GM23338 (cell line): ENCODE data around the gene ALDH1L2. TPM values are rescaled to one million over a fixed set of nuclear protein-coding genes. Genes with fewer than 3 reads are reported as not detected.

ENCODE experiments used
- ATAC-seq: fragments of 200-7000 bp; cut with Tn5 transposase; 3 replicates; pipeline ENCODE4 v1.9.1; 2020
- DNase-seq: peaks from one replicate; pipeline ENCODE4 v3.0.0-alpha.2; 2015; ENCODE audit warnings: low spot score
- H2AFZ ChIP-seq: fragments of 200-600 bp; sonication (generic); 2 replicates; pipeline ENCODE4 v1.8.0; 2016; ENCODE audit warnings: antibody characterized with exemption, mild to moderate bottlenecking, moderate library complexity
- H3F3A ChIP-seq: fragments of 200-600 bp; sonication (generic); replicated peaks from 2 replicates; pipeline ENCODE4 v1.8.0; 2017; ENCODE audit warnings: antibody characterized with exemption, mixed run types, low read depth
- H3K27ac ChIP-seq: fragments of 200-600 bp; sonication (generic); 2 replicates; pipeline ENCODE4 v1.6.1; 2016; ENCODE audit warnings: low read depth
- H3K27me3 ChIP-seq: fragments of 200-600 bp; sonication (generic); 2 replicates; pipeline ENCODE4 v1.8.0; 2016; ENCODE audit warnings: mild to moderate bottlenecking, mixed run types, moderate library complexity; ENCODE audit not compliant: insufficient read depth
- H3K36me3 ChIP-seq: fragments of 200-600 bp; sonication (generic); 2 replicates; pipeline ENCODE4 v1.8.0; 2016; ENCODE audit warnings: mild to moderate bottlenecking; ENCODE audit not compliant: insufficient read depth
- H3K4me1 ChIP-seq: fragments of 200-600 bp; sonication (generic); 2 replicates; pipeline ENCODE4 v1.8.0; 2016; ENCODE audit warnings: mild to moderate bottlenecking, moderate library complexity; ENCODE audit not compliant: insufficient read depth
- H3K4me2 ChIP-seq: fragments of 200-600 bp; sonication (generic); 2 replicates; pipeline ENCODE4 v1.7.1; 2017; ENCODE audit warnings: mixed run types
- H3K4me3 ChIP-seq: fragments of 200-600 bp; sonication (generic); 2 replicates; pipeline ENCODE4 v1.6.1; 2016; ENCODE audit warnings: mixed run types
- H3K79me2 ChIP-seq: fragments of 200-600 bp; sonication (generic); replicated peaks from 2 replicates; pipeline ENCODE4 v1.8.0; 2017; ENCODE audit warnings: mild to moderate bottlenecking; ENCODE audit not compliant: insufficient read depth
- H3K9me2 ChIP-seq: fragments of 200-600 bp; sonication (generic); 2 replicates; pipeline ENCODE4 v1.8.0; 2017; ENCODE audit not compliant: insufficient read depth
- H4K20me1 ChIP-seq: fragments of 200-600 bp; sonication (generic); replicated peaks from 2 replicates; pipeline ENCODE4 v1.8.0; 2017; ENCODE audit warnings: mild to moderate bottlenecking; ENCODE audit not compliant: insufficient read depth
- H3K27ac Mint-ChIP-seq: 2 replicates; pipeline ENCODE4 v1.8.0; 2020; ENCODE audit warnings: inconsistent platforms, mild to moderate bottlenecking, moderate library complexity, mixed read lengths
- H3K27me3 Mint-ChIP-seq: 3 replicates; pipeline ENCODE4 v1.8.0; 2022; ENCODE audit warnings: low read depth, mild to moderate bottlenecking, moderate library complexity, mixed read lengths, inconsistent platforms; ENCODE audit not compliant: insufficient read depth, poor library complexity
- H3K36me3 Mint-ChIP-seq: 3 replicates; pipeline ENCODE4 v1.8.0; 2021; ENCODE audit warnings: low read depth, mild to moderate bottlenecking, inconsistent platforms, moderate library complexity, mixed read lengths
- H3K4me1 Mint-ChIP-seq: 3 replicates; pipeline ENCODE4 v1.8.0; 2020; ENCODE audit warnings: mild to moderate bottlenecking, inconsistent platforms, mixed read lengths
- H3K4me3 Mint-ChIP-seq: 3 replicates; pipeline ENCODE4 v1.8.0; 2021; ENCODE audit warnings: moderate library complexity, mild to moderate bottlenecking, inconsistent platforms, mixed read lengths
- H3K9me3 Mint-ChIP-seq: 3 replicates; pipeline ENCODE4 v1.8.0; 2020; ENCODE audit warnings: moderate library complexity, mild to moderate bottlenecking, inconsistent platforms, mixed read lengths
- CREB1 ChIP-seq: fragments of 250-450 bp; sonication (Bioruptor Pico); IDR thresholded peaks from 2 replicates; pipeline ENCODE4 v1.5.0; 2020; ENCODE audit warnings: low read depth, mild to moderate bottlenecking, moderate library complexity
- ETS1 ChIP-seq: IDR thresholded peaks from 2 replicates; pipeline ENCODE4 v1.6.1; 2016; ENCODE audit warnings: antibody characterized with exemption
- EZH2phosphoT487 ChIP-seq: fragments of 200-600 bp; sonication (generic); IDR thresholded peaks from one replicate; pipeline ENCODE4 v1.8.1; 2018; ENCODE audit warnings: antibody characterized with exemption; ENCODE audit not compliant: unreplicated experiment
- NANOG ChIP-seq: IDR thresholded peaks from 2 replicates; pipeline ENCODE4 v1.6.1; 2016; ENCODE audit warnings: antibody characterized with exemption, borderline replicate concordance
- POLR2AphosphoS5 ChIP-seq: IDR thresholded peaks from 2 replicates; pipeline ENCODE4 v1.6.1; 2016; ENCODE audit warnings: antibody characterized with exemption, low read depth
- STAT1 ChIP-seq: IDR thresholded peaks from one replicate; pipeline ENCODE4 v1.6.1; 2016; ENCODE audit warnings: antibody characterized with exemption; ENCODE audit not compliant: unreplicated experiment
- ZNF114 ChIP-seq: fragments of 250-450 bp; sonication (Bioruptor Pico); IDR thresholded peaks from 2 replicates; pipeline ENCODE4 v1.5.0; 2020; ENCODE audit warnings: mild to moderate bottlenecking, moderate library complexity
- polyA plus RNA-seq: library from polyadenylated mRNA; unstranded; fragments of >200 nt; fragmentation: Nextera tagmentation; extraction: Ambion mirVana; gene quantifications from 2 replicates; pipeline ENCODE4 v1.2.1, GENCODE V29; 2016
- total RNA-seq: library from RNA; depleted of rRNA; stranded (reverse); fragments of >200 nt; shearing (Covaris generic); gene quantifications from 2 replicates; pipeline ENCODE4 v1.2.3, GENCODE V29; 2014
- TF ChIP-seq, protein P1 (sequence below), 2 experiments: fragments of 200-600 bp in 1 of 2; sonication (generic) in 1 of 2; conservative IDR thresholded peaks; 2 replicates each; pipeline versions ENCODE4 v1.5.1 to v1.6.1; 2016 to 2017; ENCODE audit warnings: antibody characterized with exemption in 2 of 2, low read depth in 2 of 2, mild to moderate bottlenecking in 2 of 2, moderate library complexity in 1 of 2

ALDH1L2 gene
- total and polyA plus RNA-seq, 2 experiments from 2014 or later, result 5.8 to 9.1 TPM

GRCh38 chr12:105053116-105053572, 31.1 kb downstream of the ALDH1L2 start:
- H3K27ac ChIP-seq, result no peak overlapping the region
- no peaks in the 10 kb centered on the region; the same call in 2 of the 3 replicates for H3K4me1 Mint-ChIP-seq
- ATAC-seq (peak; percentile 85), DNase-seq (peak; percentile 92)
- peak overlapping the region; percentile 77 for H3K27ac Mint-ChIP-seq
- no peaks in the 10 kb centered on the region for H3K79me2 ChIP-seq
- peaks cover 6% of the 10 kb centered on the region; the same call in 1 of the 3 replicates for H3K9me3 Mint-ChIP-seq
- H3K36me3 ChIP-seq, result no peaks in the 10 kb centered on the region; the same call in none of the 2 replicates
- H3K9me2 ChIP-seq, result no peaks in the 10 kb centered on the region
- H4K20me1 ChIP-seq, result no peaks in the 10 kb centered on the region
- no peak overlapping the region for H3K4me3 Mint-ChIP-seq
- no peaks in the 10 kb centered on the region for H3K27me3 Mint-ChIP-seq
- no peak overlapping the region for H3K4me3 ChIP-seq
- peaks cover 63% of the 10 kb centered on the region for H3K36me3 Mint-ChIP-seq
- TF ChIP-seq NANOG, result no peak
- no peak for TF ChIP-seq POLR2AphosphoS5
- TF ChIP-seq ETS1, result no peak
- TF ChIP-seq, protein P1, sequence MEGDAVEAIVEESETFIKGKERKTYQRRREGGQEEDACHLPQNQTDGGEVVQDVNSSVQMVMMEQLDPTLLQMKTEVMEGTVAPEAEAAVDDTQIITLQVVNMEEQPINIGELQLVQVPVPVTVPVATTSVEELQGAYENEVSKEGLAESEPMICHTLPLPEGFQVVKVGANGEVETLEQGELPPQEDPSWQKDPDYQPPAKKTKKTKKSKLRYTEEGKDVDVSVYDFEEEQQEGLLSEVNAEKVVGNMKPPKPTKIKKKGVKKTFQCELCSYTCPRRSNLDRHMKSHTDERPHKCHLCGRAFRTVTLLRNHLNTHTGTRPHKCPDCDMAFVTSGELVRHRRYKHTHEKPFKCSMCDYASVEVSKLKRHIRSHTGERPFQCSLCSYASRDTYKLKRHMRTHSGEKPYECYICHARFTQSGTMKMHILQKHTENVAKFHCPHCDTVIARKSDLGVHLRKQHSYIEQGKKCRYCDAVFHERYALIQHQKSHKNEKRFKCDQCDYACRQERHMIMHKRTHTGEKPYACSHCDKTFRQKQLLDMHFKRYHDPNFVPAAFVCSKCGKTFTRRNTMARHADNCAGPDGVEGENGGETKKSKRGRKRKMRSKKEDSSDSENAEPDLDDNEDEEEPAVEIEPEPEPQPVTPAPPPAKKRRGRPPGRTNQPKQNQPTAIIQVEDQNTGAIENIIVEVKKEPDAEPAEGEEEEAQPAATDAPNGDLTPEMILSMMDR (conservative IDR thresholded peaks at IDR 0.05; ENCODE audit: low read depth in 2 of 2), result peak; percentile 94 to 99
- no peak for TF ChIP-seq ZNF114 (CRISPR knock-in tag)
- no peak for TF ChIP-seq CREB1 (CRISPR knock-in tag)
- no peak for TF ChIP-seq EZH2phosphoT487
- no peaks in the 10 kb centered on the region for H3F3A ChIP-seq
- H2AFZ ChIP-seq, result no peak overlapping the region
- H3K27me3 ChIP-seq, result no peaks in the 10 kb centered on the region
- no peaks in the 10 kb centered on the region for H3K4me1 ChIP-seq
- H3K4me2 ChIP-seq, result no peak overlapping the region

DNA sequence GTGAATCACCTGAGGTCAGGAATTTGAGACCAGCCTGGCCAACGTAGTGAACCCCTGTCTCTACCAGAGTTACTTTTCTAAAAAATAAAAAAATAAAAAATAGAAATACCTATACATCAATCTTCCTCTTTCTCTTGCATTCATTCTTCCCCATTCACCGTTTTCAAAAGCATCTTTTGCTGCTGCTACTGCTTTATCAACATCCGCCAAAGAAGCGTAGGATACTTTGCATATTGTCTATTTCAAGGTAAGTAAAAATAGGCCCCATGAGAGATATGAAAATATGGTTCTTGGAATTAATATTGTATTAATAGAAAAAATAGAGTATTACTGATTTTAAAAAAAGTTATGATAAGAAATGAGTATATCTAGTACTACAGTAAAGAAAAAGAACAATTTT, 32.3 kb downstream of the ALDH1L2 start:
- H2AFZ ChIP-seq, result no peak overlapping the region
- no peaks in the 10 kb centered on the region for H4K20me1 ChIP-seq
- Mint-ChIP-seq H3K9me3 (peaks cover 6% of the 10 kb centered on the region; the same call in 1 of the 3 replicates), H3K4me3 (no peak overlapping the region), H3K27ac (no peak overlapping the region), H3K4me1 (no peaks in the 10 kb centered on the region; the same call in 2 of the 3 replicates), H3K36me3 (peaks cover 61% of the 10 kb centered on the region), H3K27me3 (no peaks in the 10 kb centered on the region)
- no peaks in the 10 kb centered on the region for H3K79me2 ChIP-seq
- DNase-seq (no peak), ATAC-seq (no peak)
- TF ChIP-seq POLR2AphosphoS5 (no peak), ETS1 (no peak), STAT1 (no peak), NANOG (no peak)
- no peaks in the 10 kb centered on the region for H3K27me3 ChIP-seq
- H3K4me3 ChIP-seq, result no peak overlapping the region
- H3F3A ChIP-seq, result no peaks in the 10 kb centered on the region
- no peaks in the 10 kb centered on the region; the same call in 1 of the 2 replicates for H3K36me3 ChIP-seq
- H3K9me2 ChIP-seq, result no peaks in the 10 kb centered on the region
- H3K4me2 ChIP-seq, result no peak overlapping the region
- H3K27ac ChIP-seq, result no peak overlapping the region
- H3K4me1 ChIP-seq, result no peaks in the 10 kb centered on the region
